Endothelial cell of hepatic sinusoid (primary cell): Measurements from ENCODE around the gene PACS1.

Experiments
- in situ Hi-C: cut with HindIII; loops from 2 replicates; pipeline ENCODE4 v1.10.0; 2017; ENCODE audit warnings: low sequenced_read_pairs

The PACS1 gene

DNA sequence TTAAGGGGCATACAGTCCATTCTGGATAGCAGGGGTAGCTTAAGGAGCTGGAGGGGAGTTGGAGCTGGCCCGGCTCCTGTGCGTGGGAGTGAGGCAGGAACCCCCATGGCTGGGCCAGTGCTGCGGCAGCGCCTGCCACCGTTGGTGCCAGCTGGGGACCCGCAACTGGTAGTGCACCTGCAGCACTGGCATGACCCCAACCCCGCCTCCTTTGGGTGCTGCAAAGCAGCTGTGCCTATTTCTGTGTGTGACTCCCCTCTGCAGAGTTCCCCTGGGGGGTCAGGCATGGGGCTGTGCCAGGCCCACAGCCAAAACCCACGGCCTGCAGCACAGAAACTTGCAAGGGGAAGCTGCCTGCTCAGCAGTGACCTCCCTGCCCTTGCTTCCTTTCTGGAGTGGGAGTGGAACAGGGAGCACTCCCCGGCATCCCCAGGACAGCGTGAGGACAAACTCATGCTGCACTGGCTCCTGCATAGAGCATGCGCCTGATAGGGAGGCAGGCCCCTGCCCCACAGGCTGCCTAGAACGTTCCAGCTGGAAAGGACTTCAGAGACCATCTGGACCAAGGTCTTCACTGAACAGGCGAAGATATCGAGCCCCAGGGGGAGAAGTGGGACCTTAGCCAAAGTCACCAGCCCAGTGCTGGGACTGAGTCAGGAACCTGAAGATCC, 172.2 kb downstream of the PACS1 start:
- in situ Hi-C loops = no loop called here

DNA sequence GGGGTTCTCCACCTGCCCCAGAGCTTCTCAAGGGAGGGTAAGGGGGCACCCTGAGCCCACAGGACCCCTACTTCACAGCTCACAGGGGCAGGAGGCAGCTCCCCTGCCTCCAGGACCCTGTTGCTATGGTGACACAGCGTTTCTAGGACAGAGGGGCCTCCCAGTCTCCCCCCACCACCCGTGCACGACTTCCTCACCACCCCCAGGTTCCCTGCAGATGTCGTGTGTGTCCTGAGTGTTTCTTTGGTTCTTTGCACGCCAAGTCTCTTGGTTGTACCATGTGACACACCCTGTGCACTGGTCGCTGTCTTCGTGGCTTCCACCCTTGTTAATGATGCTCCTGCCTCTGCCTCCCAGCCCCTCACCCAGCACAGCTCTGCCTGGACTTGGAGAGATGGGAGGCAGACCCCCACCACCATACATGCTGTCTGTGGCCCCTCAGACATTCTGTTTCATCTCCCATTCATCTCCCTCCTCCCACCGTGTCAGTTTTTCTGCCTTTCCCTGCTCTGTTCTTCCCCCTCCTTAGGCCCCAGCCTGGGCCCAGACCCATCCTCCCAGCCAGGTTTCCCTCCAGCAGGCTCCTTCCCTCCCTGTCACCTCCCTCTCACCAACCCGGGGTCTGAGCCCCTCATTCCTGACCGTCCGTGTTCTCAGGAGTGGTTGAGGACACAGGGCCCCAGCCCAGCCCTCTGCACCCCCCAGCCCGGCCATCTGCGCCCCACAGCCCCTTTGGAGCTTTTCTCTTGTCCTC, 173.9 kb downstream of the PACS1 start:
- in situ Hi-C loops = no loop called here

DNA sequence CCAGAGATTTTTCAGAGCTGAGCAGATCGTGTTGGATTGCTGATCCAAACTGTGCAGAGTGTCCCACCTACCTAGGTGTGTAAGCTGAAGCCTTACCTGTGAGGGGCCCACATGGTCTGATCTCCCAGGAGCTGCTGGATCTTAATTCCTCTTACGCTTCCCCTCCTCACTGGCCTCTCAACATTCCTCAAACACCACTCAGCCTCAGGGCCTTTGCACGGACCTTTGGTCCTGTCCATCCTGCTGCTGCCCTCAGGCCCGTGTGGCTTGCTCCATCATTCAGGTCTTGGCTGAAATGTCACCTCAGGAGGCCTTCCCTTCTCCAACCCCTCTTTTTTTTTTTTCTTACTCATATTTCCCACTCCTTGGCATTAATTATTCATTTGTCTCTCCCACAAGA, 177.2 kb downstream of the PACS1 start:
- in situ Hi-C loops = no loop called here

DNA sequence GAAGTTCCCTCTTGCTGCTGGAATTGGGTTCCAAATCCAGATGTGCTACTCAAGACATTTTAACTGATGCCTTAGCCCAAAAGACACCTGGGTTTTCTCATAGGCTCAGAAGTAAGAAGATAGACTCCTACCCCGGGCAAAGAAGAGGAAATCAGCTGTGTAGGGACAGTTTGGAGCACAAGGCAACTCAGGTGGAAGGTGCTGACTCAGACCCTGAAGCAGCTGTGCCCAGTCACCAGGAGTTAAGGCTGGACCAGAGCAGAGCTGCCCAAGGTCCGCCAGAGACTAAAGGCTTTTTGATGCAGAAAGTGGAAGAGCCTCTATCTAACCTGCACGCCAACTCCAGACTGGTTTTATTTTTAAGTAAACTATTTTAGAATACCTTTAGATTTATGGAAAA, 177.7 kb downstream of the PACS1 start:
- in situ Hi-C loops = no loop called here

DNA sequence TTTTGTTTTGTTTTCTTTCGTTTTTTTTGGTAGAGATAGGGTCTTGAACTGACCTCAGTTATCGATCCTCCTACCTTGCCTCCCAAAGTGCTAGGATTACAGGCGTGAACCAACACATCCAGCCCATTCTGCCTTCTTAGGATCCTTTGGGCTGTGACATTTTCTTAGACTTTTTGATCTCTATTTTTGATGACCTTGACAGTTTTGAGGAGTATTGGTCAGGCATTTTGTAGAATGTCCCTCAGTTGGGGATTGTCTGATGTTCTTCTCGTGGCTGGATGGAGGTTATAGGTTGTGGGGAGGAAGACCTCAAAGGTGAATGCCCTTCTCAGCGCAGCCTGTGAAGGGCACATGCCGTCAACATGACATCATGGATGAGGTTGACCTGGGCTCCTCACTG, 178.8 kb downstream of the PACS1 start:
- in situ Hi-C loops = no loop called here

DNA sequence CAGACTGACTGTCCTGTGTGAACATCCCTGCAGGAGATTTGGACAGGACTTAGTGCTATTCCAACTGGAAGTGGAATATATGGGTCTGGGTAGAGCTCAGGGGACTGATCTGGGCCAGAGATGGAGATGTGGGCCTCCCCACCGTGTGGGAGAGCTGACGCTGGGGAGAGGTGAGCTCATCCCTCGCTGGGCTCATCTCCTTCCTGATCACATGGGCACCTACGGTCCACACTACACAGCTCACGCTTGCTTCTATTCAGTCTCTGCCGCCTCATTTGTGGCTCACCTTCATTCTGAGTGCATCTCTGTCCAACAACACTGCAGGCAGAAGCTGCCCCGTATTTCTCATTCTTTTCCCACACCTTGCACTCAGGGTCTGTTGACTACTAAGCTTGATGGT, 181.7 kb downstream of the PACS1 start:
- in situ Hi-C loops = loop anchor here (5.0 kb wide), 2 partner anchors 35 to 60 kb away; no protein-coding TSS in a partner anchor

DNA sequence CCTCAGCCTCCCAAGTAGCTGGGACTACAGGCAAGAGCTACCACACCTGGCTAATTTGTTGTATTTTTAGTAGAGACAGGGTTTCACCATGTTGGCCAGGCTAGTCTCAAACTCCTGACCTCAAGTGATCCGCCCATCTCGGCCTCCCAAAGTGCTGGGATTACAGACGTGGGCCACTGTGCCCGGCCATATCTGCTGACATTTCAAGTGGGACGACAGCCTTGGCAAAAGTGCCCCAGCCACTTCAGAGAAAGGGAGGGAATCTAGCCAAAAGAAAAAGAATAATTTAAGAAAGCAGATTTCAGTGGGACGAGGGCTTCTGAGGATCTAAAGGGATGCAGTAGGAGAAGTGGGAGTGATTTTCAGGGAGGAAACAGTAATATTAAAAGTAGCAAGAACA, 183.0 kb downstream of the PACS1 start:
- in situ Hi-C loops = loop anchor here (5.0 kb wide), 2 partner anchors 36 to 61 kb away; no protein-coding TSS in a partner anchor

DNA sequence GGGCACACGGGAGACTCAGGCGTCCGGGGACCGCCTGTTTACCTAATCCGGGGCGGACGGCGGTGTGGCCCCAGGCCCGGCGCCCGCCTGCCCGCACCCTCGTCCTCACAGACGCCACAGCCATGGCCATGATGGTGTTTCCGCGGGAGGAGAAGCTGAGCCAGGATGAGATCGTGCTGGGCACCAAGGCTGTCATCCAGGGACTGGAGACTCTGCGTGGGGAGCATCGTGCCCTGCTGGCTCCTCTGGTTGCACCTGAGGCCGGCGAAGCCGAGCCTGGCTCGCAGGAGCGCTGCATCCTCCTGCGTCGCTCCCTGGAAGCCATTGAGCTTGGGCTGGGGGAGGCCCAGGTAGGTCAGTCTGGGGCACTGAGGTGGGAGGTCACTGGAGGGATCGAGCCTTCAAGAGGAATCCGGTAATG, 188.4 kb downstream of the PACS1 start:
- in situ Hi-C loops = no loop called here

DNA sequence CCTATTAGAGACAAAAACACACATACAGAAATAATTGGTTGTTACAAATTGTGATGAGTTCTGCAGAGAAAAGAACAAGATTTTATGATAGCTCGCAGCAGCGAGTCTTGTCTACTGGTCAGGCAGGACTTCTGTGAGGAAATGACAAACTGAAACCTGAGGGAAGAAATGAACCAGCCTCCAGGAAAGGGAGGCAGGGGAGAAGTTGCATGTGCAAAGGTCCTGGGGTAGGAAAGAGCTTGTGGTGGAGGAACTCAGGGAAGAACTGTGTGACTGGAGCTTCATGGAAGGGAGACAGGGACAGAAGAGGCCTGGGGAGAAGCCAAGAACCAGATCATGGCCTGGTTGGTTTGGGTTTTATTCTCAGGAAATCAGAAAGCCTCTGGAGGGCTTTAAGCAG, 189.2 kb downstream of the PACS1 start:
- in situ Hi-C loops = no loop called here

DNA sequence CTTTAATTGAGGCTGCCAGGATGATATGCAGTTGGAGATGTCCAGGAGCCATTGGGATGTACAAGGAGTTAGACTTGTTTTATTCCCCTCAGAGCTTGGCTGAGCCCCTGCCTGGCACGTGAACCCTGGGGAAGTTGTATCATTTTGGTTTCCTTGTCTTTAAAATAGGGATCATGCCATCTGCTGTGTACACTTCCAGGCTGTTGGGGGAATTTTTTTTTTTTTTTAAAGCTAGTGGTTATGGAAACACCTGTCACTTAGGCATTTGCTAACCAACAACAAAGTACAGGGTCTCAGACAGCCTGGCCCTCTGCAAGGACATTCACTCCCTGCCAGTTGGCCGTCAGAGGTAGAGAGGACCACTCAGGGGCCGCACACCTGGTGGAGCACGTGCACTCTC, 189.9 kb downstream of the PACS1 start:
- in situ Hi-C loops = no loop called here

DNA sequence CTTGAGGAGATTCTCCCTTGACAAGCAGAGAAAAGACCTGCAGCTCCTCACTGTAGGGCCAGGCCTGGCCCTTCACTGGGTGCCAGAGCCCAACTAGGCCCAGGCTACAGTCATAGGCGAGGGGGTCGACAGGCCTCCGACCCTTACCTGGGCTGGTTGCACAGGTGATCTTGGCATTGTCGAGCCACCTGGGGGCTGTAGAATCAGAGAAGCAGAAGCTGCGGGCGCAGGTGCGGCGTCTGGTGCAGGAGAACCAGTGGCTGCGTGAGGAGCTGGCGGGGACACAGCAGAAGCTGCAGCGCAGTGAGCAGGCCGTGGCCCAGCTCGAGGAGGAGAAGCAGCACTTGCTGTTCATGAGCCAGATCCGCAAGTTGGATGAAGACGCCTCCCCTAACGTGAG, 191.5 kb downstream of the PACS1 start:
- in situ Hi-C loops = no loop called here

DNA sequence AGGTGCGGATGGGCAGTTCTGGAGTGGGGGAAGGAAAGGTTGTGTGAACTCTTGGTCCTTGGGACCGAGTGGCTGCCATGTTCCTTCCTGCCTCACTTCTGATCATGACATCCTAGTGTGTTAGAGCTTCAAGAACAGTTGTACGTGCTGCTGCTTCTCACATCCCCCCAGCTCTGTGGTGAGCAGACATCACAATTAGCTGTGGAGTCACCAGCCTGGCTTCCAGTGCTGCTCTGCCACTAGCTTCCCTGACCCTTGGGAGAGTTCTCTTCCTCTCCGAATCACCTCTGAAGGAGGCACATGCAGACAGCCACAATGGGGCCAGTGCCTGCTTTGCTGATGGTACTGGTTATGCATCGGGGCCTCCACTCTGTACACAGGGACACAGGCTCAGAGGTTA, 192.1 kb downstream of the PACS1 start:
- in situ Hi-C loops = no loop called here

DNA sequence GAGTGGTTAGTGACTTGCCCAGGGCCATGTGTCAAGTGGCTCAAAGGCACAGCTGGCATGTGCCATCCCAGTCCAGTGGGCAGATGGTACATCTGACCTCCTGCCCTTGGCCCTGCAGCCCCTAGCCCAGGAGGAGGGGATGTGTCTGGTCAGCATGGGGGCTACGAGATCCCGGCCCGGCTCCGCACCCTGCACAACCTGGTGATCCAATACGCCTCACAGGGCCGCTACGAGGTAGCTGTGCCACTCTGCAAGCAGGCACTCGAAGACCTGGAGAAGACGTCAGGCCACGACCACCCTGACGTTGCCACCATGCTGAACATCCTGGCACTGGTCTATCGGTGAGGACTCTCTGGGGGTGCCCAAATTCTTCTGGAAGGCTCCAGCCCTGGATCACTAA, 192.6 kb downstream of the PACS1 start:
- in situ Hi-C loops = no loop called here

DNA sequence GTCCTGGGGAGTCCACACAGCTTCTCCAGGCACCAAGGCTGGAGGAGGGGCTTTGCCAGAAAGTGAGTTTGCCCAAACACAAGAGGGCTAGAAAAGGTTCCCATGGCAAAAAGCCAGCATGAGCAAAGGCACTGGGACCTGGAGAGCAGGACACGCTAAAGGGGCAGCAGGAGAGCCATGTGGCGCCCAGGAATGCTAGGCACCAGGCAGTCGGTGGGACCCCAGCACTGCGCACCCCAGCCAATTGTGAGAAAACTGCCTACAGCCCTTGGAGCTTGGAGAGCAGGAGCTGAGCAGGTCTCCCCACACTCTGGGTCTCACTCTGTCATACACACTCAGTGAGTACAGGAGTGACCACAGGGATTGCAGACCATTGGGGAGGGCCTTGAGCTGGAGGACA, 193.2 kb downstream of the PACS1 start:
- in situ Hi-C loops = no loop called here

DNA sequence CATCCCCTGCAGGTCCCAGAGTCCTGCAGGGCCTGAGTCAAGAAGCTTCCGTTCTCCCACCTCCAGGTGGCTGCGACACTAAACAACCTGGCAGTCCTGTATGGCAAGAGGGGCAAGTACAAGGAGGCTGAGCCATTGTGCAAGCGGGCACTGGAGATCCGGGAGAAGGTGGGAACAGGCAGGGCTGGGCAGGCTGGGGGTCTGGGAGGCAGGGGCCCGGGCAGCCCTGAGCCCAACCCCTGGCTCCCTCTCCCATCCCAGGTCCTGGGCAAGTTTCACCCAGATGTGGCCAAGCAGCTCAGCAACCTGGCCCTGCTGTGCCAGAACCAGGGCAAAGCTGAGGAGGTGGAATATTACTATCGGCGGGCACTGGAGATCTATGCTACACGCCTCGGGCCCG, 193.7 kb downstream of the PACS1 start:
- in situ Hi-C loops = no loop called here

DNA sequence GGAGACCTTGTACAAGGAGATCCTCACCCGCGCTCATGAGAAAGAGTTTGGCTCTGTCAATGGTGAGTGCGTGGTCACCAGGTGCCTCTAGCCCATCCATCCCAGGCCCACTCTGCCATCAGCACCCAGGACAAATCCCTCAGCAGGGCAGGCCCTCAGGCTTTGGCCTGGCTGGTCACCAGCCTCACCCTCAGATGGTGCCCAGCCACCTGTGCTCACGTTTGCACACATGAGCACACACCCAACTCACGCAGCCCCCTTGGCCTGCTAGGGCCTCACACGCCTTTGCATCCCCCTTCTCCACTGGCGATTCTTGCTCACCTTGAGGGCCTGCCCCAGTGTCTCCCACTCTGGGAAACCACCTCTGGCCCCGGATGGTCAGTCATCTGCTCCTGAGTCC, 194.3 kb downstream of the PACS1 start:
- in situ Hi-C loops = no loop called here

DNA sequence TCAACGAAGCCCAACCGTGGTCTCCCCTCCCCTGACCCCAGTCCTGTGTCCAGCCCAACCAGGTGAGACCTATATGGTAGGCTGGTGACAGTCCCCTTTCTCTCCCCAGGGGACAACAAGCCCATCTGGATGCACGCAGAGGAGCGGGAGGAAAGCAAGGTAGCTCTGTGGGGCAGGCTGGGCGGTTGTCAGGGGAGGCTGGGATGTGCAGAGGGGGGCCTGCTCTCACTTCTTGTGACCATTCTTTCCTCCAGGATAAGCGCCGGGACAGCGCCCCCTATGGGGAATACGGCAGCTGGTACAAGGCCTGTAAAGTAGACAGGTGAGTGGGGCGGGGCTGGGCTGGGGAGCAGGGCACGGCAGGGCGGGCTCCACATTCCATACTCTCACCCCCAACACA, 194.8 kb downstream of the PACS1 start:
- in situ Hi-C loops = no loop called here

DNA sequence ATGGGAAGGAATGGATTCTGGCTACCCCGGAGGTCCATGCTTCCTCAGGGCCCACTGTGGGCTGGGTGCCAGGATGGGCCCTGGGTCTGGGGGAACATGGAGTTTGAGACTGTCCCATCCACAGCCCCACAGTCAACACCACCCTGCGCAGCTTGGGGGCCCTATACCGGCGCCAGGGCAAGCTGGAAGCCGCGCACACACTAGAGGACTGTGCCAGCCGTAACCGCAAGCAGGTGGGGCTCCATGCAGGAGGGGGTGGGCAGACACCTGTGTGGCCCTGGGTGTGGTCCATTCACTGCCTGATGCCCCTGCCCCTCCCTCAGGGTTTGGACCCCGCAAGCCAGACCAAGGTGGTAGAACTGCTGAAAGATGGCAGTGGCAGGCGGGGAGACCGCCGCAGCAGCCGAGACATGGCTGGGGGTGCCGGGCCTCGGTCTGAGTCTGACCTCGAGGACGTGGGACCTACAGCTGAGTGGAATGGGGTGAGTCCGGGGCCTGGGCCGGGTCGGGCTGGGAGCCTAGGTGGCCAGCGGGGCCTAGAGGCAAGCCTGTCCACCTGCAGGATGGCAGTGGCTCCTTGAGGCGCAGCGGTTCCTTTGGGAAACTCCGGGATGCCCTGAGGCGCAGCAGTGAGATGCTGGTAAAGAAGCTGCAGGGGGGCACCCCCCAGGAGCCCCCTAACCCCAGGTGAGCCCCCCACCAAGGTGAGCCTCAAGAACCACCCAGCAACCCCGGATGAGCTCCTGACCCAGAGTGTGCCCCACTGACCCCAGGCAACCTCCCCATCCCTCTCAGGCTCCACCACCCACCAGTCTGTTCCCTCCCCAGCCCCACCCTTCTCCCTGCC, 195.7 kb downstream of the PACS1 start:
- in situ Hi-C loops = no loop called here

DNA sequence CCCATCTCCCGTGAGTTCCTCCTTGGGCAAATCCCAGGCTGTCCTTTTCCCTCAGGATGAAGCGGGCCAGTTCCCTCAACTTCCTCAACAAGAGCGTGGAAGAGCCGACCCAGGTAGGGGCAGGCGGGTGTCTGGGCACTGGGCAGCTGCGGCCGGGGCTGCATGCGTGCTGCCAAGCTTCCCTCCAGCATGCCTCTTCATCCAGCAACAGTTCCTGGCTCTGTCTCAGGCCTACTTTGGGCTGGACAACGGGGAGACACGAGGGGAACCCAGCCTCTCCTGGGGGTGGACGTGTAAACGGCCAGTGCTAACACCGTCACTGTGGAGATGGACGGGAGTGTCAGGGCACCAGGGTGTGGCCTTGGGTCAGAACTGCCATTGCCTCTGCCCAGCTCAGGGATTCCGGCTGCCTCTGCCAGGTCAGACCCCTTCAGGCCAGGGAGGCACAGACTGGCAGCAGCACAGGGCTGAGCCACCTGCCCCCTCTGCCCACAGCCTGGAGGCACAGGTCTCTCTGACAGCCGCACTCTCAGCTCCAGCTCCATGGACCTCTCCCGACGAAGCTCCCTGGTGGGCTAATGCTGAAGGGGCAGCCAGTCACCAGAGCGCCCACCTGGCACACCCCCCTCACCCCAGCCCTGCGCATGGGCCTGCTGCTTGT, 196.4 kb downstream of the PACS1 start:
- in situ Hi-C loops = no loop called here

DNA sequence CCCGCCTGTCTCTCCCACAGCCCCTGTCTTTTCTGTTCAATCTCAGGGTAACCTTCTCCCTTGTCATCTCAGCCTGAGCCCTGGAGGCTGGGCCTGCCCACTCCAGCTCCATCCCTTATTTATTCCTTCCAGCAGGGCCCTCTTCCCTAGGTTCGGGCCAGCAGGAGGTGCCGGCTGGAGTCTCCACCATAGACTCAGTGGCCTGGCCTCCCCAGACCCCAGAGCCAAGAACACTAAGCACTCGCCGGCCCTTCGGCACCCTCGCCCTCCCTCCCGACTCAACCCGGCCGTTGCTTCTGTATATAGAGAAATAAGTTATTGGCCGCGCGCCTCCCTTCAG, 196.9 kb downstream of the PACS1 start:
- in situ Hi-C loops = no loop called here
